Activated naive CD4-positive, alpha-beta T cell treated with anti-CD3 and anti-CD28 coated beads, Interleukin-2, amount 50 U/mL, for 24 hours (primary cell): Measurements from ENCODE around the gene NKX6-1.

Source experiments
- H3K27ac Mint-ChIP-seq: one replicate; pipeline ENCODE4 v1.8.0; 2021; ENCODE audit warnings: mild to moderate bottlenecking, mixed read lengths
- H3K27me3 Mint-ChIP-seq: one replicate; pipeline ENCODE4 v1.8.0; 2021; ENCODE audit warnings: mixed read lengths
- H3K36me3 Mint-ChIP-seq: one replicate; pipeline ENCODE4 v1.8.0; 2021; ENCODE audit warnings: mixed read lengths
- H3K4me1 Mint-ChIP-seq: one replicate; pipeline ENCODE4 v1.8.0; 2021; ENCODE audit warnings: mixed read lengths
- H3K4me3 Mint-ChIP-seq: one replicate; pipeline ENCODE4 v1.8.0; 2021; ENCODE audit warnings: mild to moderate bottlenecking, mixed read lengths
- H3K9me3 Mint-ChIP-seq: one replicate; pipeline ENCODE4 v1.8.0; 2021; ENCODE audit warnings: mixed read lengths

The NKX6-1 gene

GRCh38 chr4:84470204-84470785 is 28.8 kb downstream of the NKX6-1 start:
- Mint-ChIP-seq H3K36me3 (no peaks in the 10 kb centered on the region), H3K9me3 (no peaks in the 10 kb centered on the region), H3K4me3 (no peak overlapping the region), H3K4me1 (no peaks in the 10 kb centered on the region), H3K27me3 (peaks cover 6% of the 10 kb centered on the region), H3K27ac (no peak overlapping the region)

- Mint-ChIP-seq H3K4me3 (no peak overlapping the region), H3K27me3 (peaks cover 2% of the 10 kb centered on the region), H3K27ac (no peak overlapping the region), H3K9me3 (no peaks in the 10 kb centered on the region), H3K36me3 (no peaks in the 10 kb centered on the region), H3K4me1 (no peaks in the 10 kb centered on the region)
Observed at GRCh38 chr4:84467601-84468000, 31.5 kb downstream of the NKX6-1 start.

GRCh38 chr4:84459783-84460182 is 39.3 kb downstream of the NKX6-1 start:
- H3K27ac Mint-ChIP-seq: no peak overlapping the region
- no peaks in the 10 kb centered on the region for H3K36me3 Mint-ChIP-seq
- H3K4me3 Mint-ChIP-seq: no peak overlapping the region
- no peaks in the 10 kb centered on the region for H3K9me3 Mint-ChIP-seq
- no peaks in the 10 kb centered on the region for H3K4me1 Mint-ChIP-seq
- H3K27me3 Mint-ChIP-seq: peaks cover 11% of the 10 kb centered on the region

GRCh38 chr4:84456157-84456556 is 42.9 kb downstream of the NKX6-1 start:
- Mint-ChIP-seq H3K4me1 (no peaks in the 10 kb centered on the region), H3K4me3 (no peak overlapping the region), H3K36me3 (no peaks in the 10 kb centered on the region), H3K9me3 (no peaks in the 10 kb centered on the region), H3K27ac (no peak overlapping the region), H3K27me3 (peaks cover 11% of the 10 kb centered on the region)

- Mint-ChIP-seq H3K27me3 (peaks cover 8% of the 10 kb centered on the region), H3K9me3 (no peaks in the 10 kb centered on the region), H3K4me1 (no peaks in the 10 kb centered on the region), H3K27ac (no peak overlapping the region), H3K36me3 (no peaks in the 10 kb centered on the region), H3K4me3 (no peak overlapping the region)
Observed at GRCh38 chr4:84455697-84456096, 43.4 kb downstream of the NKX6-1 start.

- Mint-ChIP-seq H3K27me3 (peaks cover 13% of the 10 kb centered on the region), H3K4me1 (no peaks in the 10 kb centered on the region), H3K9me3 (no peaks in the 10 kb centered on the region), H3K36me3 (no peaks in the 10 kb centered on the region), H3K27ac (no peak overlapping the region), H3K4me3 (no peak overlapping the region)
Observed at GRCh38 chr4:84451546-84451945, 47.5 kb downstream of the NKX6-1 start.

GRCh38 chr4:84443523-84443922 is 55.6 kb downstream of the NKX6-1 start:
- no peaks in the 10 kb centered on the region for H3K36me3 Mint-ChIP-seq

GRCh38 chr4:84442778-84443177 is 56.3 kb downstream of the NKX6-1 start:
- H3K36me3 Mint-ChIP-seq: no peaks in the 10 kb centered on the region
- H3K27me3 Mint-ChIP-seq: peaks cover 13% of the 10 kb centered on the region
- no peaks in the 10 kb centered on the region for H3K4me1 Mint-ChIP-seq
- no peaks in the 10 kb centered on the region for H3K9me3 Mint-ChIP-seq
- no peak overlapping the region for H3K27ac Mint-ChIP-seq
- H3K4me3 Mint-ChIP-seq: no peak overlapping the region

More at GRCh38 chr4:84443523-84443922, 55.6 kb downstream of the NKX6-1 start:
- H3K27me3 Mint-ChIP-seq: peaks cover 13% of the 10 kb centered on the region
- no peaks in the 10 kb centered on the region for H3K4me1 Mint-ChIP-seq
- H3K4me3 Mint-ChIP-seq: no peak overlapping the region
- no peak overlapping the region for H3K27ac Mint-ChIP-seq
- no peaks in the 10 kb centered on the region for H3K9me3 Mint-ChIP-seq
